ENCODE measurements around the gene CSRNP3.
"Not testable (repeated sequence)": the region's sequence is repeated elsewhere in the genome, so short reads cannot be mapped to it uniquely, and the experiment has no call there.

The CSRNP3 gene

GRCh38 chr2:165632594-165632993 is 163.1 kb downstream of the CSRNP3 start:
- DNase-seq (ENCODE audit: low read depth, low spot score) = no peak

GRCh38 chr2:165633431-165633830 is 163.9 kb downstream of the CSRNP3 start:
- no peak for DNase-seq (ENCODE audit: low read depth, low spot score)

GRCh38 chr2:165634282-165634681 is 164.8 kb downstream of the CSRNP3 start:
- no peak for DNase-seq (ENCODE audit: low read depth, low spot score)

- DNase-seq (ENCODE audit: low read depth, low spot score) = peak; percentile 92
Measured at GRCh38 chr2:165634855-165635254, 165.4 kb downstream of the CSRNP3 start.

GRCh38 chr2:165635532-165635931 is 166.0 kb downstream of the CSRNP3 start:
- no peak for DNase-seq (ENCODE audit: low read depth, low spot score)

GRCh38 chr2:165636959-165637358 is 167.5 kb downstream of the CSRNP3 start:
- no peak for DNase-seq (ENCODE audit: low read depth, low spot score)

GRCh38 chr2:165637396-165637795 is 167.9 kb downstream of the CSRNP3 start:
- no peak for DNase-seq (ENCODE audit: low read depth, low spot score)

GRCh38 chr2:165639504-165639903 is 170.0 kb downstream of the CSRNP3 start:
- DNase-seq (ENCODE audit: low read depth, low spot score) = no peak

- no peak for DNase-seq (ENCODE audit: low read depth, low spot score)
Measured at GRCh38 chr2:165640247-165640929, 170.9 kb downstream of the CSRNP3 start.

GRCh38 chr2:165645930-165646831 is 176.7 kb downstream of the CSRNP3 start:
- DNase-seq (ENCODE audit: low read depth, low spot score) = peak; percentile 17

GRCh38 chr2:165647409-165647808 is 177.9 kb downstream of the CSRNP3 start:
- no peak for DNase-seq (ENCODE audit: low read depth, low spot score)

- no peak for DNase-seq (ENCODE audit: low read depth, low spot score)
Measured at GRCh38 chr2:165648801-165649200, 179.3 kb downstream of the CSRNP3 start.

- DNase-seq (ENCODE audit: low read depth, low spot score) = no peak
Measured at GRCh38 chr2:165651233-165651632, 181.7 kb downstream of the CSRNP3 start.

GRCh38 chr2:165655661-165656060 is 186.2 kb downstream of the CSRNP3 start:
- no peak for DNase-seq (ENCODE audit: low read depth, low spot score)

- no peak for DNase-seq (ENCODE audit: low read depth, low spot score)
Measured at GRCh38 chr2:165660361-165660760, 190.9 kb downstream of the CSRNP3 start.

GRCh38 chr2:165662720-165663119 is 193.2 kb downstream of the CSRNP3 start:
- DNase-seq (ENCODE audit: low read depth, low spot score) = no peak

GRCh38 chr2:165665614-165666013 is 196.1 kb downstream of the CSRNP3 start:
- DNase-seq (ENCODE audit: low read depth, low spot score) = no peak

GRCh38 chr2:165666073-165666472 is 196.6 kb downstream of the CSRNP3 start:
- not testable (repeated sequence) for DNase-seq (ENCODE audit: low read depth, low spot score)

GRCh38 chr2:165666605-165667004 is 197.1 kb downstream of the CSRNP3 start:
- no peak for DNase-seq (ENCODE audit: low read depth, low spot score)

GRCh38 chr2:165667375-165667774 is 197.9 kb downstream of the CSRNP3 start:
- no peak for DNase-seq (ENCODE audit: low read depth, low spot score)

GRCh38 chr2:165674780-165675179 is 205.3 kb downstream of the CSRNP3 start:
- DNase-seq (ENCODE audit: low read depth, low spot score) = no peak

- DNase-seq (ENCODE audit: low read depth, low spot score) = peak; percentile 21
Measured at GRCh38 chr2:165675551-165675968, 206.1 kb downstream of the CSRNP3 start.

- DNase-seq (ENCODE audit: low read depth, low spot score) = no peak
Measured at GRCh38 chr2:165678882-165679281, 209.4 kb downstream of the CSRNP3 start.
